ENCODE data around the gene MRPL18. TPM values are rescaled to one million over a fixed set of nuclear protein-coding genes. Genes with fewer than 3 reads are reported as not detected.
A peak's percentile ranks its signal among the peaks of the same experiment; 100 is the strongest.

The MRPL18 gene
- polyA plus RNA-seq, 1 donor (not counting 4 experiments of a cell fraction or from before 2014, with no cell fraction given) = 127 TPM

DNA sequence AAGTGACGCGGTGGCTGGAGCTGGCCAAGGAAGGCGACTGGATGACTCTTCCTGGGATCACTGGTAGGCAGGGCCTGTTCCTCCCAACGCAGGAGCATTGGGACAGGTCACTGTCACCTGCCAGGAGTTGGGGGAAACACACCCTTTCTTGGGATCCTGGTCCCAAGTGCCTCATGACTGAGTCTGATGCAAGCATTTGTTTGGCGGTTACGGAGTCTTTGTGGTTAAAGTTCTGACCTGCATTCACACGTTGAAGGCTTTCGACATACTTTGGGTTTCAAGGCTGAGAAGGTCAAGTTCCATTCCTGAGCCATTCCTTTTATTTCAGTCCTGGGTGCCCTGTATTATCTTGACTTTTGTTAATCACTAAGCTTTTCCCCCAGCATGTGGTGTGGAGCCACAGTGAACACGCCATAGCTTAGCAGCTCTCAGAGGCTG, 15.8 kb downstream of the MRPL18 start:
- Histone ChIP-seq H3K4me3 (ENCODE audit: control insufficient read depth in 2 of 3, extremely low read depth in 1 of 3, insufficient read depth in 2 of 3, low read depth in 1 of 3, low read length in 3 of 3) (no peak overlapping the region), H3K9me3 (ENCODE audit: control insufficient read depth, low read depth, low read length) (no peaks in the 10 kb centered on the region), H4K20me1 (ENCODE audit: control insufficient read depth, extremely low read depth, insufficient read depth, low read length) (no peaks in the 10 kb centered on the region), H3K4me2 (ENCODE audit: control insufficient read depth, extremely low read depth, insufficient read depth, low read depth, low read length) (no peak overlapping the region), H3K9me1 (ENCODE audit: control insufficient read depth, extremely low read depth, insufficient read depth, low read length) (no peaks in the 10 kb centered on the region), H3K4me1 (ENCODE audit: control insufficient read depth, extremely low read depth, insufficient read depth, low read length) (peaks cover 7% of the 10 kb centered on the region), H3K27ac (ENCODE audit: control insufficient read depth, insufficient read depth, low read length) (no peak overlapping the region), H3K27me3 (ENCODE audit: control insufficient read depth, extremely low read depth, insufficient read depth, low read length) (no peaks in the 10 kb centered on the region), H3K9ac (ENCODE audit: control insufficient read depth, extremely low read depth, insufficient read depth, low read length) (no peak overlapping the region), H3K79me2 (ENCODE audit: control insufficient read depth, insufficient read depth, low read length) (no peaks in the 10 kb centered on the region), H2AFZ (ENCODE audit: control insufficient read depth, low read length) (no peak overlapping the region), H3K36me3 (ENCODE audit: control insufficient read depth in 2 of 2, extremely low read depth in 1 of 2, insufficient read depth in 2 of 2, low read length in 2 of 2) (no peaks in the 10 kb centered on the region)
- no peak for FAIRE-seq
- dilution Hi-C loops (cut with MboI; ENCODE audit: extremely low pct_ligation_motif_present, low sequenced_read_pairs) = no loop called here
- no peak for TF ChIP-seq EZH2 (IDR thresholded peaks at IDR 0.05; ENCODE audit: low read length)
- TF ChIP-seq, protein P1, sequence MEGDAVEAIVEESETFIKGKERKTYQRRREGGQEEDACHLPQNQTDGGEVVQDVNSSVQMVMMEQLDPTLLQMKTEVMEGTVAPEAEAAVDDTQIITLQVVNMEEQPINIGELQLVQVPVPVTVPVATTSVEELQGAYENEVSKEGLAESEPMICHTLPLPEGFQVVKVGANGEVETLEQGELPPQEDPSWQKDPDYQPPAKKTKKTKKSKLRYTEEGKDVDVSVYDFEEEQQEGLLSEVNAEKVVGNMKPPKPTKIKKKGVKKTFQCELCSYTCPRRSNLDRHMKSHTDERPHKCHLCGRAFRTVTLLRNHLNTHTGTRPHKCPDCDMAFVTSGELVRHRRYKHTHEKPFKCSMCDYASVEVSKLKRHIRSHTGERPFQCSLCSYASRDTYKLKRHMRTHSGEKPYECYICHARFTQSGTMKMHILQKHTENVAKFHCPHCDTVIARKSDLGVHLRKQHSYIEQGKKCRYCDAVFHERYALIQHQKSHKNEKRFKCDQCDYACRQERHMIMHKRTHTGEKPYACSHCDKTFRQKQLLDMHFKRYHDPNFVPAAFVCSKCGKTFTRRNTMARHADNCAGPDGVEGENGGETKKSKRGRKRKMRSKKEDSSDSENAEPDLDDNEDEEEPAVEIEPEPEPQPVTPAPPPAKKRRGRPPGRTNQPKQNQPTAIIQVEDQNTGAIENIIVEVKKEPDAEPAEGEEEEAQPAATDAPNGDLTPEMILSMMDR (optimal IDR thresholded peaks at IDR 0.05 in 1 of 3, IDR thresholded peaks at IDR 0.05 in 1 of 3, conservative IDR thresholded peaks at IDR 0.05 in 1 of 3; ENCODE audit: extremely low read depth in 1 of 3, insufficient read depth in 2 of 3, low read length in 3 of 3) = no peak
- no peak for DNase-seq (ENCODE audit: low read depth, low spot score)

DNA sequence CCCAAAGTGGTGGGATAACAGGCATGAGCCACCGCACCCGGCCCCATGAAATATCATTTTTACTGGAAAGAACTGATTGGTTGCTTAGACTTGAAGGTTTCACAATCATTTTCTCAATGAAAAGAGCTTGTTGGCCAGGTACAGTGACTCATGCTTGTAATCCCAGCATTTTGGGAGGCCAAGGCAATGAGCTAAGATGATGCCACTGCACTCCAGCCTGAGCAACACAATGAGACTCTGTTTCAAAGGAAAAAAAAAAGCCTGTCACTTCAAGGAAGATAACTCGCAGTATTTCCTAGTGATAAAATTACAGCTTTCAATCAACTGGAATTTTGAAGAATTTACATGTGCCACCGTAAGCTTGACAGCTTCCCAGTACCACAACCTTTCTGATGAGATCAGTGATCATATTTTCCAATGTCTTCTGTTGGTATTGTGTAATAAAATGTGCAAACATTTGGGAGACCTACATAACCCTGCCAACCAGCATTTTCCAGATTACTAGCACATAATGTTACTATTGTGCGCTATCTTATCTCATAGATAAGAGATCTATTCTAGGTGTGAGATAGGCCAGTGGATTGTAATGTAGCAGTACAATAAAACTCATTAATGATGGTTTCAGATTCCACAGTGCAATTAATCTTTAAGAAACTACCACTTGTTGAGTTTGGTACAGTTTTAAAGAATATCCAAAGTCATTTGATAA, 17.0 kb downstream of the MRPL18 start:
- Histone ChIP-seq H3K4me1 (ENCODE audit: control insufficient read depth, extremely low read depth, insufficient read depth, low read length) (peaks cover 7% of the 10 kb centered on the region), H3K9me1 (ENCODE audit: control insufficient read depth, extremely low read depth, insufficient read depth, low read length) (no peaks in the 10 kb centered on the region), H3K79me2 (ENCODE audit: control insufficient read depth, insufficient read depth, low read length) (no peaks in the 10 kb centered on the region), H2AFZ (ENCODE audit: control insufficient read depth, low read length) (no peak overlapping the region), H3K9ac (ENCODE audit: control insufficient read depth, extremely low read depth, insufficient read depth, low read length) (no peak overlapping the region), H3K9me3 (ENCODE audit: control insufficient read depth, low read depth, low read length) (no peaks in the 10 kb centered on the region), H3K27me3 (ENCODE audit: control insufficient read depth, extremely low read depth, insufficient read depth, low read length) (no peaks in the 10 kb centered on the region), H3K27ac (ENCODE audit: control insufficient read depth, insufficient read depth, low read length) (no peak overlapping the region), H3K4me2 (ENCODE audit: control insufficient read depth, extremely low read depth, insufficient read depth, low read depth, low read length) (no peak overlapping the region), H3K36me3 (ENCODE audit: control insufficient read depth in 2 of 2, extremely low read depth in 1 of 2, insufficient read depth in 2 of 2, low read length in 2 of 2) (no peaks in the 10 kb centered on the region), H4K20me1 (ENCODE audit: control insufficient read depth, extremely low read depth, insufficient read depth, low read length) (no peaks in the 10 kb centered on the region), H3K4me3 (ENCODE audit: control insufficient read depth in 2 of 3, extremely low read depth in 1 of 3, insufficient read depth in 2 of 3, low read depth in 1 of 3, low read length in 3 of 3) (no peak overlapping the region)
- no peak for DNase-seq (ENCODE audit: low read depth, low spot score)
- FAIRE-seq = peak; percentile 72
- dilution Hi-C loops (cut with MboI; ENCODE audit: extremely low pct_ligation_motif_present, low sequenced_read_pairs) = no loop called here
- TF ChIP-seq, protein P1 (optimal IDR thresholded peaks at IDR 0.05 in 1 of 3, IDR thresholded peaks at IDR 0.05 in 1 of 3, conservative IDR thresholded peaks at IDR 0.05 in 1 of 3; ENCODE audit: extremely low read depth in 1 of 3, insufficient read depth in 2 of 3, low read length in 3 of 3) = no peak
- no peak for TF ChIP-seq EZH2 (IDR thresholded peaks at IDR 0.05; ENCODE audit: low read length)
